Esophagus mucosa (tissue), 1 donor: ENCODE measurements around the gene SGIP1. TPM values are rescaled to one million over a fixed set of nuclear protein-coding genes. Genes with fewer than 3 reads are reported as not detected.
"Not testable (repeated sequence)": the region's sequence is repeated elsewhere in the genome, so short reads cannot be mapped to it uniquely, and the experiment has no call there.

Experiments used
- ATAC-seq: fragments of 200-7000 bp; cut with Tn5 transposase; one replicate; pipeline ENCODE4 v1.9.1; 2020
- total RNA-seq: library from RNA; stranded (reverse); gene quantifications from one replicate; pipeline ENCODE4 v1.2.4, GENCODE V29; 2023
- donor health status: DM: yes; HTN: yes; CAD: no.

The SGIP1 gene
- total RNA-seq, 1 donor from 2014 or later, result 1.4 TPM

- ATAC-seq, result no peak
Measured at GRCh38 chr1:66559517-66559916, 25.6 kb downstream of the SGIP1 start.

DNA sequence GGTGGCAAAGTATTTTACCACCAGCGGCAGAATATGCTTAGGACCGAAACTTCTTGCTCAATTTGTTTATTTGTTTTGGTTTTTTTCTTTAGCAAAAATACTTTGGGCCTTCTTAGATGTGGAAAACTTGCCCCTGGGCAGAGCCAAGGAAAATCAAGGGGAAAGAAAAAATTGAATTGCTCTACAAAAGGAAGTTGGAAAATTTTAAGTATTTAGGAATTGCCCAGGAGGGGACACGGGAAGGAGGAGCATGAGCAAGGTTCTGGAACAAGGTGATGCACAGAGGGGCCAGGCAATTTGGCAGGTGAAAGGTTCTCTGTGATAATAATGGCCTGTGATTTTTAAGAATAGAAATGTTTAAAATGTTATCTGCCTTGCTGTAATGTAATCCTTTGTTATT lies 28.6 kb downstream of the SGIP1 start:
- ATAC-seq, result no peak

GRCh38 chr1:66563094-66563800 lies 29.3 kb downstream of the SGIP1 start:
- ATAC-seq, result no peak

- ATAC-seq, result no peak
Measured at GRCh38 chr1:66563941-66564630, 30.1 kb downstream of the SGIP1 start.

GRCh38 chr1:66570196-66570595 lies 36.2 kb downstream of the SGIP1 start:
- no peak for ATAC-seq

GRCh38 chr1:66571789-66572188 lies 37.8 kb downstream of the SGIP1 start:
- ATAC-seq, result no peak

DNA sequence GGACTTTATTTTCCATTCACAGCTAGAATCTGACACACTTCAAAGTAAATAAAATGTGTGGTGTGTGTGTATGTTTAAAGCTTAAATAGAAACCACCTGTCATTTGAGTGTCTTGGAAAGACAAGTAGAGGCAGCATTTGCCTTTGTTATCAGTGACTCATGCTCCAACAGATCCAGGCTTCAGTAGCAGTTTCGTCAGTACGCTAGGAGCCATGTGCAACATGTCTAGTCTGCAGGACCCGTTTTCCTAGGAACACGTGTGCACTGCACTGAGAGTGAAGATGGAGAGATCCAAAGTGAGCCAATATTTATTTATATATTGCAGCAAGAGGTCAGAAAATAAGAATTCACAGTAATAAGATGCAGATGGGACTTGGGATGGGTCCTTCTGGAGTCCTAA lies 41.8 kb downstream of the SGIP1 start:
- peak; percentile 96 for ATAC-seq

- no peak for ATAC-seq
Measured at GRCh38 chr1:66576645-66577044, 42.7 kb downstream of the SGIP1 start.

GRCh38 chr1:66578841-66579240 lies 44.9 kb downstream of the SGIP1 start:
- no peak for ATAC-seq

GRCh38 chr1:66580081-66580480 lies 46.1 kb downstream of the SGIP1 start:
- ATAC-seq, result no peak

GRCh38 chr1:66583021-66583420 lies 49.1 kb downstream of the SGIP1 start:
- ATAC-seq, result no peak

GRCh38 chr1:66585002-66585401 lies 51.0 kb downstream of the SGIP1 start:
- ATAC-seq, result no peak

GRCh38 chr1:66589326-66589725 lies 55.4 kb downstream of the SGIP1 start:
- no peak for ATAC-seq

- not testable (repeated sequence) for ATAC-seq
Measured at GRCh38 chr1:66592106-66592507, 58.2 kb downstream of the SGIP1 start.

DNA sequence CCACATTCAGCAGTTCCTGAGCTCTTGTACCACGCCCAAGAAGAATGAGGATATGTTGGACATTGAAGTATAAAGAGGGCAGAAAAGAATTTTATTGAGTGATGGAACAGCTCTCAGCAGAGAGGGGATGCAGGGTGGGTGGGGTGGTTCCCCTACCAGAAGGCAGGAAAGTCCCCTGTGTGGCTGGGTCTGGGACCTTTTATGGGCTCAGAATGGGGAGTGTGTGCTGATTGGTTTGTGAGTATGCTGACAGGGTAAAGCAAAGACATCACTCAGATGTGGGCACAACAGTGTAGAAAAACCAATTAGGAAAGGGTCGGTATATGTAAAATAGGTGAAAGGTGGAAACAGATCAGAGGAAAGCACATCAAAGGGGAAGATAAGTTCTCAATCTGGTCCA lies 62.2 kb downstream of the SGIP1 start:
- no peak for ATAC-seq

DNA sequence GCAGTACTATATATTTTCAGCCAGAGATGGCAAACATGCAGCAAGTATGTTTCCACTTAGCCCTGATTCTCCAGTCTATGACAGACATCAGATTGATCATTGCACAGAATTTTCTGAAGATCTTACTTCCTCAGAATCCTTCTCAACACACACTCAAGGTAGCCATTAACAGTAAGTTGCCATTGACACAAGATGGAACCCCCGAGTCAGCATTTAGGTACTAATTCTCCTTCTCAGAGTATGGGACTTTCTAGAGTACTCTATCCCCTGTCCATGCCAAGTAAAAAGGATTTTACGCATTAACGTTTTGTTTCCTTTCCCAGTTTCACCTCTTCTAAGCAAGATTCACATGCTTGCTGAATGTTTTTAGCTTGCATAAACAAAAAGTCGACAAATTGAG lies 63.5 kb downstream of the SGIP1 start:
- ATAC-seq, result no peak

DNA sequence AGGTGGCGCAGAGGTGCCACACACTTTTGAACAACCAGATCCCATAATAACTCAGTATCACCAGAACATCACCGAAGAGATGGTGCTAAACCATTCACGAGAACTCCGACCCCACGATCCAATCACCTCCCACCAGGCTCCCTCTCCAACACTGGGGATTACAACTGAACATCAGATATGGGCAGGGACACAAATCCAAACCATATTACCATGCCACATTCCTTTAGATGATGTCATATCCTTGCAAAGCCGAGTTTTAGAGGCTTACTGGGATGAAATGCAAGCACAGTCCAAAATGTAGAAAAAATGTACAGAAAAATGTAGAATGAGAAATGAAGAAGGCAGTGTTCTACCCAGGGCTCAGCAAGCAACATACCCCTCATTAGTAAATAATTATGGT lies 64.7 kb downstream of the SGIP1 start:
- ATAC-seq, result no peak

- ATAC-seq, result no peak
Measured at GRCh38 chr1:66599346-66599745, 65.4 kb downstream of the SGIP1 start.

- no peak for ATAC-seq
Measured at GRCh38 chr1:66599899-66600737, 66.2 kb downstream of the SGIP1 start.

- ATAC-seq, result no peak
Measured at GRCh38 chr1:66605419-66605997, 71.6 kb downstream of the SGIP1 start.

DNA sequence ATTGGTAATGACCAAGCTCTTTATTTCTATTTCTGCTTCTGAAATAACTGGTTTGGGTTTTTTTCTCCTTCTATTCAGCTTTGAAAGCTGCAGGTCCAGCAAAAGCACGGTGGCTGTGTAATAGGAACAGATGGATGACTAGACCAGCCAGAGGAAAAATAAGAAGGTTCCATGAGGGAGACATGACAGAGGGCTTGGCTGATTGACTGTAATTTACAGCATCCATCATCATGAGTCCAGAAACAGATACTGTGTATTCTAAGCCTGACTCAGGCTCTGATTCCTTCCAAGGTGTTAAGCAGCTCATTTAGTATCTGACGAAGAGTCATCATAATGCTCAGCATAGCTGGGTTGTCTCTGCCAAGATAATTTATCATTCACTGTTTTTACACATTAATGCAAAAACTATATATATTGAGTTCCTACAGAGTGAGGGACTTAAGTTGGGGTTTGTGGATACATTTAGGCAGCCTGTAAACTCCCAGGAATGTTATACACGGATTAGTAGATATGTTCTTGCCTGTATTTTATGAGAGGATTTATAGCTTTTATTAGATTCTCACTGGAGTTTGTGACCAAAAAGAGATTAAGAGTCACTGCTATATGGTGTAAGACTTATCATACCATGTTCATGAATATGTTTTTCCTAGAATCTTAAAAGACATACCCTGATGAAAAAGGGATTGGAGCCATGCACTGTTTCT lies 72.6 kb downstream of the SGIP1 start:
- ATAC-seq, result no peak

DNA sequence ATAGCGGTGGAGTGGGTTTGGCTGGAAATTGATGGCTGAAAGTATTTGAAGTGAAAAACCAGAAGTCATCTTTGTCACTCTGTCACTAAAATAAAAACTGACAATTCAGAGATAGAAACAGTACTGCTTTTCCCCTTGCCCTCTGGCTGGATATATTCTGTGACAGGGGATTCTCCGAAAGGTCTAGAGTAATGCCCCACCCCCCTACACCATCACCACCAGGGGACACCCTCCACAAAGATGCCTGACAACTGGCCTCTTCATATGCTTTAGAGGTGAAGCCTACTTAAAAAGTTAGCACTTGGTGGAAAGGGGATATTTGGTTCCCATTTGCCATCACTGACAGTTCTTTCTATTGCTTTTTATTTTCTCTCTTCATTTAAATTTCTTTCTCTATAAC lies 73.5 kb downstream of the SGIP1 start:
- no peak for ATAC-seq

GRCh38 chr1:66613187-66613586 lies 79.2 kb downstream of the SGIP1 start:
- ATAC-seq, result no peak
